Neural progenitor cell (in vitro differentiated cells): ENCODE results near the gene RPAP2. TPM values are rescaled to one million over a fixed set of nuclear protein-coding genes. Genes with fewer than 3 reads are reported as not detected.

Experiments
- DNase-seq: peaks from one replicate; pipeline ENCODE4 v3.0.0-alpha.2; 2016; ENCODE audit warnings: low spot score
- H2AFZ ChIP-seq: fragments of 200-600 bp; sonication (generic); replicated peaks from 2 replicates; pipeline ENCODE4 v1.6.1; 2016; ENCODE audit warnings: antibody characterized with exemption
- H3F3A ChIP-seq: fragments of 200-600 bp; sonication (generic); 2 replicates; pipeline ENCODE4 v1.6.1; 2016; ENCODE audit warnings: antibody characterized with exemption, low read depth
- H3K27ac ChIP-seq: fragments of 200-600 bp; sonication (generic); 2 replicates; pipeline ENCODE4 v1.5.1; 2016; ENCODE audit warnings: mild to moderate bottlenecking
- H3K27me3 ChIP-seq: fragments of 200-600 bp; sonication (generic); 2 replicates; pipeline ENCODE4 v1.6.1; 2016; ENCODE audit warnings: mild to moderate bottlenecking, moderate library complexity
- H3K36me3 ChIP-seq: fragments of 200-600 bp; sonication (generic); 2 replicates; pipeline ENCODE4 v1.5.1; 2016
- H3K4me1 ChIP-seq: fragments of 200-600 bp; sonication (generic); 2 replicates; pipeline ENCODE4 v1.6.1; 2016; ENCODE audit warnings: mixed run types
- H3K4me2 ChIP-seq: fragments of 200-600 bp; sonication (generic); 2 replicates; pipeline ENCODE4 v1.6.1; 2016
- H3K4me3 ChIP-seq: fragments of 200-600 bp; sonication (generic); 2 replicates; pipeline ENCODE4 v1.5.1; 2016
- H3K79me2 ChIP-seq: fragments of 200-600 bp; sonication (generic); 2 replicates; pipeline ENCODE4 v1.6.1; 2016; ENCODE audit warnings: low read depth
- H3K9ac ChIP-seq: fragments of 200-600 bp; sonication (generic); 2 replicates; pipeline ENCODE4 v1.6.1; 2016
- H3K9me3 ChIP-seq: fragments of 200-600 bp; sonication (generic); 2 replicates; pipeline ENCODE4 v1.5.1; 2016; ENCODE audit warnings: low read depth
- H4K20me1 ChIP-seq: fragments of 200-600 bp; sonication (generic); 2 replicates; pipeline ENCODE4 v1.6.1; 2016; ENCODE audit warnings: low read depth
- H3K27ac Mint-ChIP-seq: 3 replicates; pipeline ENCODE4 v1.8.0; 2021; ENCODE audit warnings: mixed read lengths
- H3K27me3 Mint-ChIP-seq: 2 replicates; pipeline ENCODE4 v1.8.0; 2022; ENCODE audit warnings: low read depth, mild to moderate bottlenecking, inconsistent platforms, moderate library complexity, mixed read lengths; ENCODE audit not compliant: insufficient read depth
- H3K36me3 Mint-ChIP-seq: 3 replicates; pipeline ENCODE4 v1.8.0; 2021; ENCODE audit warnings: mixed read lengths
- H3K4me1 Mint-ChIP-seq: 3 replicates; pipeline ENCODE4 v1.8.0; 2021; ENCODE audit warnings: mixed read lengths
- H3K4me3 Mint-ChIP-seq: 3 replicates; pipeline ENCODE4 v1.8.0; 2021; ENCODE audit warnings: mild to moderate bottlenecking, moderate library complexity, mixed read lengths
- H3K9me3 Mint-ChIP-seq: 3 replicates; pipeline ENCODE4 v1.8.0; 2020; ENCODE audit warnings: mixed read lengths
- EZH2 ChIP-seq: fragments of 200-600 bp; sonication (generic); IDR thresholded peaks from 2 replicates; pipeline ENCODE4 v1.6.1; 2017; ENCODE audit warnings: antibody characterized with exemption, mild to moderate bottlenecking, moderate library complexity
- EZH2phosphoT487 ChIP-seq: fragments of 200-600 bp; sonication (generic); IDR thresholded peaks from 2 replicates; pipeline ENCODE4 v1.6.1; 2017; ENCODE audit warnings: antibody characterized with exemption
- total RNA-seq: library from RNA; depleted of rRNA; stranded (reverse); fragments of >200 nt; gene quantifications from 2 replicates; pipeline ENCODE4 v1.2.3, GENCODE V29; 2015; ENCODE audit warnings: low replicate concordance
- TF ChIP-seq, protein P1 (sequence below): fragments of 200-600 bp; sonication (generic); IDR thresholded peaks from 2 replicates; pipeline ENCODE4 v1.5.1; 2017; ENCODE audit warnings: antibody characterized with exemption, mild to moderate bottlenecking

RPAP2 gene
- total RNA-seq, 1 donor from 2014 or later: 36.3 TPM

DNA sequence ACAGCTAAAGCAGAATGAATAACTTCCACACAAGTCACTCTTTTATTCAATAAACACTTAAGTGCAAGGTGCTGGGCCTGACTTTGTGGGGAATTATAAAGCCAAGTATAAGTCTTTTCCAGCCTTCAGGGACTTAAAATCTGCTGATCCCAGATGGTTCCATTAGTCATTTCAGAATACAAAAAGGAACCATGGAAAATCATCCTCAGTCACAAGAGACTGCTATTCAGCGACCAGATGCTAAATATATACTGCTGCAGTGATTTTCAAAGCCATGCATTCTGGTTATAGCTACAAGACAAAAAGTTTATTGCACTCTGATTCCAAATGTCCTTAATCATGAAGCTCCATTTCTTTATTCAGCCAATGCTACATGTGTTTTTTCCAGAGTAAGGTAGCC, 25.8 kb upstream of the RPAP2 start:
- Histone ChIP-seq H3K4me2 (no peak overlapping the region), H3K4me3 (no peak overlapping the region), H3K36me3 (peaks cover 3% of the 10 kb centered on the region), H2AFZ (no peak overlapping the region), H4K20me1 (no peaks in the 10 kb centered on the region), H3K27ac (no peak overlapping the region), H3K9me3 (no peaks in the 10 kb centered on the region), H3K79me2 (no peaks in the 10 kb centered on the region), H3K4me1 (no peaks in the 10 kb centered on the region), H3K9ac (no peak overlapping the region), H3F3A (no peaks in the 10 kb centered on the region), H3K27me3 (no peaks in the 10 kb centered on the region)
- TF ChIP-seq EZH2: no peak
- no peak for TF ChIP-seq EZH2phosphoT487
- TF ChIP-seq, protein P1, sequence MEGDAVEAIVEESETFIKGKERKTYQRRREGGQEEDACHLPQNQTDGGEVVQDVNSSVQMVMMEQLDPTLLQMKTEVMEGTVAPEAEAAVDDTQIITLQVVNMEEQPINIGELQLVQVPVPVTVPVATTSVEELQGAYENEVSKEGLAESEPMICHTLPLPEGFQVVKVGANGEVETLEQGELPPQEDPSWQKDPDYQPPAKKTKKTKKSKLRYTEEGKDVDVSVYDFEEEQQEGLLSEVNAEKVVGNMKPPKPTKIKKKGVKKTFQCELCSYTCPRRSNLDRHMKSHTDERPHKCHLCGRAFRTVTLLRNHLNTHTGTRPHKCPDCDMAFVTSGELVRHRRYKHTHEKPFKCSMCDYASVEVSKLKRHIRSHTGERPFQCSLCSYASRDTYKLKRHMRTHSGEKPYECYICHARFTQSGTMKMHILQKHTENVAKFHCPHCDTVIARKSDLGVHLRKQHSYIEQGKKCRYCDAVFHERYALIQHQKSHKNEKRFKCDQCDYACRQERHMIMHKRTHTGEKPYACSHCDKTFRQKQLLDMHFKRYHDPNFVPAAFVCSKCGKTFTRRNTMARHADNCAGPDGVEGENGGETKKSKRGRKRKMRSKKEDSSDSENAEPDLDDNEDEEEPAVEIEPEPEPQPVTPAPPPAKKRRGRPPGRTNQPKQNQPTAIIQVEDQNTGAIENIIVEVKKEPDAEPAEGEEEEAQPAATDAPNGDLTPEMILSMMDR: no peak
- peaks cover 34% of the 10 kb centered on the region for H3K36me3 Mint-ChIP-seq
- peaks cover 5% of the 10 kb centered on the region for H3K4me1 Mint-ChIP-seq
- DNase-seq: no peak
- H3K27ac Mint-ChIP-seq: no peak overlapping the region
- no peaks in the 10 kb centered on the region for H3K9me3 Mint-ChIP-seq
- no peak overlapping the region for H3K4me3 Mint-ChIP-seq
- no peaks in the 10 kb centered on the region for H3K27me3 Mint-ChIP-seq

DNA sequence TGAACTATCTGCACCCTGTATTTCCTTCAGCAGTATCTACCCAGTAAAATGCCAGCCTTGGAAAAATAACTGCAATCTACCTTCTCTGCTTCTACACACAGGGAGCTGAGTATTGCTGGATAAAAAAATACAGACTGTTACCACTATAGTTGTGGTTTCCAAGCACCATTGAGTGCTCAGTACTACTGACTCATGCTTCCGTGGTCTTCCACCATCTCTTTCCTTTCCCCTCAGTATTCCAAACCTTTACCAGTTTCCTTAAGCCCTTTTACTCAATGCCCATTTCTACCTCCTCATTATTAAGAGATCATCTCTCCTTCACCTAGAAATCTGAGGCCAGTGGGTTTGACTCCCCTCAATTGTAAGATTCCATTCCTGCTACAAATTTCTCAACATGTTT, 23.9 kb upstream of the RPAP2 start:
- Mint-ChIP-seq H3K9me3 (no peaks in the 10 kb centered on the region), H3K27ac (no peak overlapping the region), H3K4me1 (peaks cover 5% of the 10 kb centered on the region), H3K27me3 (no peaks in the 10 kb centered on the region), H3K36me3 (peaks cover 36% of the 10 kb centered on the region), H3K4me3 (no peak overlapping the region)
- no peak for DNase-seq
- Histone ChIP-seq H2AFZ (no peak overlapping the region), H3K4me1 (peaks cover 3% of the 10 kb centered on the region), H4K20me1 (no peaks in the 10 kb centered on the region), H3K4me3 (no peak overlapping the region), H3K4me2 (no peak overlapping the region), H3K79me2 (no peaks in the 10 kb centered on the region), H3K27ac (no peak overlapping the region), H3F3A (no peaks in the 10 kb centered on the region), H3K36me3 (no peaks in the 10 kb centered on the region), H3K27me3 (no peaks in the 10 kb centered on the region), H3K9ac (no peak overlapping the region), H3K9me3 (no peaks in the 10 kb centered on the region)
- TF ChIP-seq, protein P1: no peak
- TF ChIP-seq EZH2: no peak
- TF ChIP-seq EZH2phosphoT487: no peak

DNA sequence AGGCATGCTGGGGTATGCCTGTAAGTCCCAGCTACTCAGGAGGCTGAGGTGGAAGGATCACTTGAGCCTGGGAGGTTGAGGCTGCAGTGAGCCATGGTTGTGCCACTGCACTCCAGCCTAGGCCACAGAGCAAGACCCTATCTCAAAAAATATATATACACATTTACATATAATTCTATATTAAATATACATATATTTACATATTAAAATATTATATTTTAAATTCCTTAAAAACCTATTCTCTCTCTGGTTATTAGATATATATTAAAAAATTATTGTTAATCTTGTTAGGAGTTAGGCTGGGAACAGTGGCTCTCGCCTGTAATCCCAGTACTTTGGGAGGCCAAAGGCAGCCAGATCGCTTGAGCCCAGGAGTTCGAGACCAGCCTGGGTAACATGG, 22.8 kb upstream of the RPAP2 start:
- no peak overlapping the region for H3K9ac ChIP-seq
- Mint-ChIP-seq H3K36me3 (peaks cover 40% of the 10 kb centered on the region), H3K27ac (no peak overlapping the region), H3K4me3 (no peak overlapping the region), H3K4me1 (peaks cover 5% of the 10 kb centered on the region), H3K9me3 (no peaks in the 10 kb centered on the region), H3K27me3 (no peaks in the 10 kb centered on the region)
- TF ChIP-seq, protein P1: no peak
- TF ChIP-seq EZH2phosphoT487 (no peak), EZH2 (no peak)
- H3K4me2 ChIP-seq: no peak overlapping the region
- no peaks in the 10 kb centered on the region for H3K9me3 ChIP-seq
- no peaks in the 10 kb centered on the region for H3F3A ChIP-seq
- no peak overlapping the region for H2AFZ ChIP-seq
- no peaks in the 10 kb centered on the region for H4K20me1 ChIP-seq
- no peak overlapping the region for H3K4me3 ChIP-seq
- no peaks in the 10 kb centered on the region for H3K79me2 ChIP-seq
- no peaks in the 10 kb centered on the region for H3K36me3 ChIP-seq
- H3K27me3 ChIP-seq: no peaks in the 10 kb centered on the region
- no peak overlapping the region for H3K27ac ChIP-seq
- peaks cover 3% of the 10 kb centered on the region for H3K4me1 ChIP-seq
- no peak for DNase-seq
